OCI-LY7 (cell line): ENCODE data around the gene CLPTM1. TPM values are rescaled to one million over a fixed set of nuclear protein-coding genes. Genes with fewer than 3 reads are reported as not detected.
"Not testable (repeated sequence)": the region's sequence is repeated elsewhere in the genome, so short reads cannot be mapped to it uniquely, and the experiment has no call there.

ENCODE experiments used
- BruUV-seq: library from RNA; stranded (reverse); fragments of 400-500 nt; replicated peaks from 2 replicates; lab custom pipeline; 2021; lab: Mats Ljungman, UMichigan
- CTCF ChIA-PET: fragments of 300-600 bp; sonication (Branson Sonifier 250); formaldehyde crosslinking; loops from one replicate; lab custom pipeline; 2022; ENCODE audit warnings: antibody characterized with exemption; ENCODE audit not compliant: unreplicated experiment; lab: Charles Lee
- POLR2A ChIA-PET: fragments of 300-600 bp; sonication (Branson Sonifier 250); formaldehyde crosslinking; loops from one replicate; lab custom pipeline; 2022; ENCODE audit warnings: antibody characterized with exemption; lab: Charles Lee
- DNase-seq: peaks from one replicate; pipeline ENCODE4 v3.0.0-alpha.2; 2015; ENCODE audit warnings: low spot score
- H2AFZ ChIP-seq: fragments of 200-600 bp; sonication (generic), shearing (Covaris generic); 2 replicates; pipeline ENCODE4 v1.6.1; 2014; ENCODE audit warnings: mild to moderate bottlenecking, antibody characterized with exemption, low read length, moderate library complexity
- H3K27ac ChIP-seq: fragments of 200-600 bp; sonication (generic); 2 replicates; pipeline ENCODE4 v1.5.1; 2014; ENCODE audit warnings: mixed run types, low read depth, mild to moderate bottlenecking, moderate library complexity, low read length, inconsistent platforms; ENCODE audit not compliant: poor library complexity, severe bottlenecking
- H3K36me3 ChIP-seq: fragments of 200-600 bp; sonication (generic); 2 replicates; pipeline ENCODE4 v1.6.1; 2014; ENCODE audit warnings: mild to moderate bottlenecking, antibody characterized with exemption, low read length, moderate library complexity, mixed read lengths; ENCODE audit not compliant: insufficient read depth
- H3K4me1 ChIP-seq: fragments of 200-600 bp; sonication (generic); 2 replicates; pipeline ENCODE4 v1.5.1; 2014; ENCODE audit warnings: mild to moderate bottlenecking, low read length; ENCODE audit not compliant: insufficient read depth, poor library complexity, severe bottlenecking
- H3K4me2 ChIP-seq: fragments of 200-600 bp; sonication (generic); 2 replicates; pipeline ENCODE4 v1.6.1; 2014; ENCODE audit warnings: mild to moderate bottlenecking, low read length
- H3K4me3 ChIP-seq: fragments of 200-600 bp; sonication (generic); 2 replicates; pipeline ENCODE4 v1.5.1; 2014; ENCODE audit warnings: mild to moderate bottlenecking, low read depth, low read length; ENCODE audit not compliant: poor library complexity, severe bottlenecking
- H3K79me2 ChIP-seq: fragments of 200-600 bp; sonication (generic); 2 replicates; pipeline ENCODE4 v1.6.1; 2016; ENCODE audit warnings: low read depth, mild to moderate bottlenecking, low read length, moderate library complexity, mixed read lengths; ENCODE audit not compliant: insufficient read depth
- H3K9me2 ChIP-seq: fragments of 200-600 bp; sonication (generic); 2 replicates; pipeline ENCODE4 v1.6.1; 2016; ENCODE audit warnings: mild to moderate bottlenecking, low read length, mixed read lengths; ENCODE audit not compliant: insufficient read depth
- H3K9me3 ChIP-seq: fragments of 200-600 bp; sonication (generic); 2 replicates; pipeline ENCODE4 v1.6.1; 2014; ENCODE audit warnings: mild to moderate bottlenecking, mixed run types, low read length, mixed read lengths
- H4K20me1 ChIP-seq: fragments of 200-600 bp; sonication (generic); 2 replicates; pipeline ENCODE4 v1.6.1; 2014; ENCODE audit warnings: mild to moderate bottlenecking, antibody characterized with exemption, low read length, moderate library complexity, mixed read lengths; ENCODE audit not compliant: insufficient read depth
- EZH2phosphoT487 ChIP-seq: fragments of 200-600 bp; sonication (generic); IDR thresholded peaks from 2 replicates; pipeline ENCODE4 v1.6.1; 2018; ENCODE audit warnings: low read depth, borderline replicate concordance, mild to moderate bottlenecking, mixed run types, antibody characterized with exemption, low read length, moderate library complexity, mixed read lengths
- intact Hi-C: fragments of 100-400 bp; cut with micrococcal nuclease; formaldehyde crosslinking; loops from one replicate; pipeline ENCODE4 v1.10.0; 2022; ENCODE audit not compliant: unreplicated experiment
- total RNA-seq, 2 experiments: library from RNA; depleted of rRNA in 1 of 2; stranded (reverse); fragments of >200 nt in 1 of 2; shearing (Covaris generic) in 1 of 2; gene quantifications; 2 replicates each; pipeline ENCODE4 v1.2.3, GENCODE V29; 2014 to 2022
- TF ChIP-seq, protein P1 (sequence below): fragments of 200-600 bp; sonication (generic); conservative IDR thresholded peaks from 2 replicates; pipeline ENCODE4 v1.5.1; 2014; ENCODE audit warnings: mild to moderate bottlenecking, antibody characterized with exemption, low read length, moderate library complexity, mixed read lengths

Gene CLPTM1
- total RNA-seq, 2 experiments from 2014 or later: 34.0 to 70.3 TPM

- ChIA-PET POLR2A (no interaction called here), CTCF (no interaction called here)
- TF ChIP-seq EZH2phosphoT487: no peak
- Histone ChIP-seq H4K20me1 (no peaks in the 10 kb centered on the region), H3K79me2 (no peaks in the 10 kb centered on the region), H3K27ac (no peak overlapping the region), H3K9me3 (no peaks in the 10 kb centered on the region), H3K4me2 (no peak overlapping the region), H2AFZ (no peak overlapping the region), H3K4me1 (peaks cover 12% of the 10 kb centered on the region), H3K36me3 (peaks cover 10% of the 10 kb centered on the region; the same call in 1 of the 2 replicates), H3K9me2 (no peaks in the 10 kb centered on the region), H3K4me3 (no peak overlapping the region)
- intact Hi-C loops: no loop called here
- DNase-seq: no peak
- no TSS peak for BruUV-seq
These were observed 46.3 kb upstream of the CLPTM1 start for GRCh38 chr19:44908836-44909261.

DNA sequence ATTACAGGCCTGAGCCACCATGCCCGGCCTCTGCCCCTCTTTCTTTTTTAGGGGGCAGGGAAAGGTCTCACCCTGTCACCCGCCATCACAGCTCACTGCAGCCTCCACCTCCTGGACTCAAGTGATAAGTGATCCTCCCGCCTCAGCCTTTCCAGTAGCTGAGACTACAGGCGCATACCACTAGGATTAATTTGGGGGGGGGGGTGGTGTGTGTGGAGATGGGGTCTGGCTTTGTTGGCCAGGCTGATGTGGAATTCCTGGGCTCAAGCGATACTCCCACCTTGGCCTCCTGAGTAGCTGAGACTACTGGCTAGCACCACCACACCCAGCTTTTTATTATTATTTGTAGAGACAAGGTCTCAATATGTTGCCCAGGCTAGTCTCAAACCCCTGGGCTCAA is 45.4 kb upstream of the CLPTM1 start:
- Histone ChIP-seq H3K79me2 (no peaks in the 10 kb centered on the region), H4K20me1 (no peaks in the 10 kb centered on the region), H3K36me3 (0 out of 2 replicates have a peak, but pooled peaks cover under 1% of the 10 kb centered on the region), H3K27ac (no peak overlapping the region), H3K9me3 (no peaks in the 10 kb centered on the region), H3K4me2 (no peak overlapping the region), H3K9me2 (no peaks in the 10 kb centered on the region), H2AFZ (no peak overlapping the region), H3K4me3 (no peak overlapping the region), H3K4me1 (peaks cover 13% of the 10 kb centered on the region)
- ChIA-PET CTCF (no interaction called here), POLR2A (interaction anchor here (0.6 kb wide), 2 partner anchors 32 to 40 kb away, joined by 3 to 4 read pairs; no protein-coding TSS in a partner anchor)
- TF ChIP-seq, protein P1, sequence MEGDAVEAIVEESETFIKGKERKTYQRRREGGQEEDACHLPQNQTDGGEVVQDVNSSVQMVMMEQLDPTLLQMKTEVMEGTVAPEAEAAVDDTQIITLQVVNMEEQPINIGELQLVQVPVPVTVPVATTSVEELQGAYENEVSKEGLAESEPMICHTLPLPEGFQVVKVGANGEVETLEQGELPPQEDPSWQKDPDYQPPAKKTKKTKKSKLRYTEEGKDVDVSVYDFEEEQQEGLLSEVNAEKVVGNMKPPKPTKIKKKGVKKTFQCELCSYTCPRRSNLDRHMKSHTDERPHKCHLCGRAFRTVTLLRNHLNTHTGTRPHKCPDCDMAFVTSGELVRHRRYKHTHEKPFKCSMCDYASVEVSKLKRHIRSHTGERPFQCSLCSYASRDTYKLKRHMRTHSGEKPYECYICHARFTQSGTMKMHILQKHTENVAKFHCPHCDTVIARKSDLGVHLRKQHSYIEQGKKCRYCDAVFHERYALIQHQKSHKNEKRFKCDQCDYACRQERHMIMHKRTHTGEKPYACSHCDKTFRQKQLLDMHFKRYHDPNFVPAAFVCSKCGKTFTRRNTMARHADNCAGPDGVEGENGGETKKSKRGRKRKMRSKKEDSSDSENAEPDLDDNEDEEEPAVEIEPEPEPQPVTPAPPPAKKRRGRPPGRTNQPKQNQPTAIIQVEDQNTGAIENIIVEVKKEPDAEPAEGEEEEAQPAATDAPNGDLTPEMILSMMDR: no peak
- no peak for TF ChIP-seq EZH2phosphoT487
- BruUV-seq: no TSS peak
- intact Hi-C loops: loop anchor here (2.0 kb wide), 1 partner anchor 41 kb away; no protein-coding TSS in a partner anchor
- no peak for DNase-seq

DNA sequence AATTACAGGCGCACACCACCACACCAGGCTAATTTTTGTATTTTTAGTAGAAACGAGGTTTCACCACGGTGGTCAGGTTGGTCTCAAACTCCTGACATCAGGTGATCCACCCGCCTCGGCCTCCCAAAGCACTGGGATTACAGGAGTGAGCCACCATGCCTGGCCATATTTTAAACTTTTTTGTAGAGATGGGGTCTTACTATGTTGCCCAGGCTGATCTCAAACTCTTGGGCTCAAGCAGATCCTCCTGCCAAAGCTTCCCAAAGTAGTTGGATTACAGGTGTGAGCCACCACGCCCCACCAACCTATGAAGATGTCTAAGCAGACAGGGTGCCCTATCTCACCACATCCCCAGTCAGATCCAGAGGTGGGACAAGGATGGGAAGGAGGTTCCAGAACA is 43.3 kb upstream of the CLPTM1 start:
- CTCF ChIA-PET: not testable (repeated sequence)

More for the DNA sequence above, 43.3 kb upstream of the CLPTM1 start:
- DNase-seq, H3K4me1 ChIP-seq, BruUV-seq, H2AFZ ChIP-seq, H3K9me3 ChIP-seq, H4K20me1 ChIP-seq, H3K36me3 ChIP-seq, H3K79me2 ChIP-seq, H3K4me3 ChIP-seq, POLR2A ChIA-PET, H3K9me2 ChIP-seq, H3K27ac ChIP-seq, H3K4me2 ChIP-seq: not testable (repeated sequence)
- intact Hi-C loops: loop anchor here (2.0 kb wide), 1 partner anchor 39 kb away; no protein-coding TSS in a partner anchor
